Fibroblast of skin of left quadriceps (primary cell): ENCODE results near the gene OMP.

ENCODE experiments used
- DNase-seq, 2 experiments: peaks; one replicate each; pipeline ENCODE4 v3.0.0-alpha.2; 2013; ENCODE audit warnings: low read depth in 2 of 2

The OMP gene

DNA sequence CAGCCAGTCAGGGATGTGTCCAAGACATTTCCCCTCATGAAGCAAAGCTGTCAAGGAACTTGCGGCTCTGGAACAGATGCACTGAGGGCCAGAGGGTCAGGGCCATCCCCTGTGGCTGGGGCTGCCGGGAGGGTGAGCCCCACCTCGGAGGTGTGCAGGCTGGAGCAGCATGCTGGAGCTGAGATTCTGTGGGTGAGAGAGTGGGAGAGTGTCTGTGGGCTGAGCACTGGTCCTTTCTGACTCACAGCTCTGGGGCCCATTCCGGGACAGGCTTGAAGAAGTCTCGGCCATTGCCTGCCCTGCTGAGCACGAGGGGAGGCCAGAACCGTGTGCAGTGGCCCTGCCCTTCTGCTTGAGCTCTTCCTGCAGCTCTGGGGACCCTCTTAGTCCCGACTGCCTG, 2.1 kb downstream of the OMP start:
- DNase-seq: no peak

- no peak for DNase-seq
Observed at GRCh38 chr11:77106321-77106720, 3.7 kb downstream of the OMP start.

- no peak for DNase-seq
Observed at GRCh38 chr11:77106759-77107158, 4.1 kb downstream of the OMP start.

DNA sequence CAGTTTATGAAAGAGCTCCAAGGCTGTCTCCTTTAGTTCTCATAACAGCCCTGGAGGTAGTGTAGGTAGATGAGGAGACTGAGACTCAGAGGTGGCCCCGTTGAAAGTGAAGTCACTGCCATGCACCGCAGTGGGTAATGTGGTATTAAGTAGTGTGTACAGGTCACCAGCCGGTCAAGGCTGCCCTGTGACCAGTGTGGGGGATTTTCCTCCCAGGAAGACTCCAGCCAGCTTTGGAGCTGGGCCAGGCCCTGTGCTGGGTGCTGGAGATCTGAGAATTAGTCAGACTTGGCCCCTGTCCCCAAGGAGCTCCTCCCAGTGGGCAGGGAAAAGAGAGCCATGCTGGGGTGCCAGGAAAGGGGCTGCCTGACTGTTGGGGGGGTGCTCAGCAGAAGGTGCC, 5.3 kb downstream of the OMP start:
- no peak for DNase-seq

DNA sequence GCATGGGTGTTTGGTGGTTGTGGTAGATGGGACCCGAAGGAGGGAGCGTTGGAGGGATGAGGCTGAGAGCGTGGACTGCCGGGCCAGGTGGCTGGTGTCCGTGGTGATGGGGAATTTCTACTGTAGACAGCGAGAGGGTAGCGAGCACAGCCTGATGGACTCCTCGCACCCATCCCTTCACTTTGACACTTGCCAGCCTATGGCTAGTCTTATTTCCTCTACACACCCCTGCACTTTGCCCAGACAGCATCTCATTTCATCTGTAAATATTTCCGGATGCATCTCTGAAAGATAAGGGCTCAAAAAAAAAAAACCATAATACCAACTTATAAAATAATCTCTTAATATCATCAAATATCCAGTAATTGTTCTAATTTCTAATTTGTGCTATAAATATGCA, 5.8 kb downstream of the OMP start:
- DNase-seq: no peak

DNA sequence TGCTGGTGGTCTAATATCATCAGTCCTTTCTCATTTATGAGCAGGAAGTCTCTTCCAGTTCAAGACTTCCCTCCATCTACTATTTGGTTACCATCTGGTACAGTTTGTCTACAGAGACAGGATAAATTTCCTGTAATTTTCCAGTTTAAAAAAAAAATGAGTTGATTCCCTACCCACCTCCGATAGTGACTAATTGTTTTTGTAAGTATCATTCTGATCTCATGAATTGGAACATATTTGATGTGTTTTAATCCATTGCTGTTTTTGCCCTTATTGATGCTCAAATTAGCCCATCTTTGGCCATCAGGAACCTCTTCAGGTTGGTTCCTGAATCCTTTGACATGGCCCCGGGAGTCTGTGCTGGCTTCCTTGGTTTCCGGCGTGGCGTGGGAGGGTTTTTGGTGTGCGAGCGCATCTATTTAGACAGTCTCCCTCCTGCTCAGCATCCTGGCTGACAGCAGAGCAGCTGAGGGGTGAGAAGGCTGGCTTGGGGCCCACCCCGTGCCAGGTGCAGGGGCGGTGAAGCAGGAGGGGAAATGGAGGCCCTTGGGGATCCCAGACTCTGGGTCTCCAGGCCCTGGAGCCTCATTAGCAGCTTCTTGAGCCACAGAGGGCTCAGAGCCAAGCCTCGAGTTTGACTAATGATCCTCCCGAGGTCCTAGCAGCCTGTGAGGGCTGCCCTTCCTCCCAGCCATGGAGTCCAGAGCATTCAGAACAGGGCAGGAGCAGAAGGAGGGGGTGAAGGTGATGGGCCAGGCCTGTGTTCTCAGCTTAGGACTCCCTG, 6.8 kb downstream of the OMP start:
- DNase-seq: no peak

DNA sequence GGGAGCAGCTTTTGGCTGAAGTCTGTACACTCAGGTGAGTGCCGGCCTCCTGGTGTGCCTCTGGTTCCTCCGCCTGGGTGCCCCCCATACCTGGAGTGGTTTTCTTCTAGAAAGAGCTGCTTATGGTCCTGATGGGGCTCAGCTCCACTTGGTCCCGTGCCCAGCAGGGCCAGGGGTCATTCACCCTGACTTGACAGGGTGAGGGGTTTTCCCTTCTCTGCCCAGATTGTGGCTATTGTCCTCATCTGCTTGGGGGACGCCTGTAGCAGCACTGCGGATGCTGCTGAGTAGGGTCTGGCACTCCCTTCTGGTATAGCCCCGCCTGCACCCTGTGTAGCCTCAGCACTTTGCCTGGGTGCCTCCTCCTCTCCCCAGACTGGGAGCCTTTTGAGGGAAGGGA, 8.2 kb downstream of the OMP start:
- DNase-seq: no peak

DNA sequence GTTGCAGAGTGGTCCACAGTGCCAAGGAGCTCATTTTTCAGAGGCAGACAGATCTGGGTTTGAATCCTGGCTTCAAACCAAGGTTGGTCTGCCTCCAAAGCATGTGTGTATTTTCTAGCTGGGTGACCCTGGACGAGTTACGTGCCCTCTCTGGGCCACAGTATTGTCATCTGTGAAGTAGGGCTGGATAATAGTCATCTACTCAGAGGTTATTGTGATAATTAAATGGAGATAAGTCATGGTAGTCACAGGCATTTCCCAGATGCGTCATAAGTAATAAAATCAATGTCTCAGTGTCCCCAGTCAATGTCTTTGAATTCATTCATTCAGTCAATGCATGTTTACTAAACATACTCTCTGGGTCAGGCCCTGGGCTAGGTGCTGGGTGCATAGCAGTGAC, 8.6 kb downstream of the OMP start:
- no peak for DNase-seq

- DNase-seq: no peak
Observed at GRCh38 chr11:77111946-77112345, 9.3 kb downstream of the OMP start.

- DNase-seq: no peak
Observed at GRCh38 chr11:77112641-77113381, 10.2 kb downstream of the OMP start.

DNA sequence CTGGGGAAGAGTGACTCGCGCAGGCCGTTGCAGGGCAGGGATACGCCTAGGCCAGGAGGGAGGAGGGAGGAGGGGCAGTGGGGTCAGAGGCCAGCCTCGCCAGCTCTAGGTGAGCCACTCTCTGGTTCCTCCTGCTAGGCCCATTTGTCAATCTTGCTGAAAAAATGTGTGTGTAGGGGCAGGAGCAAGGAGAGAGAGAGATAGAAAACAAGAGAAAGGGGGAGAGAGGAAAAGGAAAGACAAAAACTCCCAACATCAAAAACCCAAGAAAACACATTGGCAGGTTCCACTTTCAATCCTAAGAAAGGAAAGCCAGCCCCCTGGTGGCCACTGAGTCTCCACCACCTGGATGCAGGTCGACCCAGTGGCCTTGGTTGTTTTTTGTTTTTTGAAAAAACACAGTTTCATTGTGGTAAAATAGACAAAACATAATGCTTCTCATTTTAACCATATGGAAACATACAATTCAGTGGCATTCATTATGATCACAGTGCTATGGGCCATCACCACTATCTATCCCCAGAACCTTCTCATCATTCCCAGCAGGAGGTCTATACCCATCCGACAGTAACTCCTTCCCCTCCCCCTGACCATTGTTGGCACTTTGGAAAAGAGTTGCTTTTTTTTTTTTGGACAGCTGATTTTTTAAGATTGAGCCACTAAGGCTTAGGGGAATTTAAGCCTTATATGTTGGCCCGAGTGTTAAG, 10.9 kb downstream of the OMP start:
- no peak for DNase-seq

DNA sequence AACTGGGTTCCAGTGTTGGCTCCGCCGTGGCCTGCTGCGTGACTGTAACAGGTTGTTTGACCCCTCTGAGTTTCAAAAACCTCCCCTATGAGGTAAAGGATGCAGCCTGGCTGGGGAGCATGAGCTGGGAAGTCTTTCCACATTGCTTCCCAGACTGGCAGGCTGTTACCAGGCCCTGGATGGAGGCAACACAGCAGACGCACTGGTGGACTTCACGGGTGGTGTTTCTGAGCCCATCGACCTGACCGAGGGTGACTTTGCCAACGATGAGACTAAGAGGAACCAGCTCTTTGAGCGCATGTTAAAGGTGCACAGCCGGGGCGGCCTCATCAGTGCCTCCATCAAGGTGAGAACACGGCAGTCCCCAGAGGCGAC, 11.4 kb downstream of the OMP start:
- no peak for DNase-seq

DNA sequence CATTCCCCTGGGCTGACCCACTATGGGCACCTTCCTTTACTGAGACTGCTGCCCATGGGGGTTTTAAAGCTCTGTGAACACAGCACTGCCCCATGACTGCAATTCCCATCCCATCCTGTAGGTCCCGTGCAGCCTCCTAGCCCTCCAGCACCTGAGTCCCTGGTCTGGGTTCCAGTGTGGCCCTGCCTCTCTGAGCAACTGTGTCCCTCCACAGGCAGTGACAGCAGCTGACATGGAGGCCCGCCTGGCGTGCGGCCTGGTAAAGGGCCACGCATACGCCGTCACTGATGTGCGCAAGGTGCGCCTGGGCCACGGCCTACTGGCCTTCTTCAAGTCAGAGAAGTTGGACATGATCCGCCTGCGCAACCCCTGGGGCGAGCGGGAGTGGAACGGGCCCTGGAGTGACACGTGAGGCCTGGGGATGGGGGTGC, 12.6 kb downstream of the OMP start:
- no peak for DNase-seq

- DNase-seq: no peak
Observed at GRCh38 chr11:77115956-77116355, 13.3 kb downstream of the OMP start.

DNA sequence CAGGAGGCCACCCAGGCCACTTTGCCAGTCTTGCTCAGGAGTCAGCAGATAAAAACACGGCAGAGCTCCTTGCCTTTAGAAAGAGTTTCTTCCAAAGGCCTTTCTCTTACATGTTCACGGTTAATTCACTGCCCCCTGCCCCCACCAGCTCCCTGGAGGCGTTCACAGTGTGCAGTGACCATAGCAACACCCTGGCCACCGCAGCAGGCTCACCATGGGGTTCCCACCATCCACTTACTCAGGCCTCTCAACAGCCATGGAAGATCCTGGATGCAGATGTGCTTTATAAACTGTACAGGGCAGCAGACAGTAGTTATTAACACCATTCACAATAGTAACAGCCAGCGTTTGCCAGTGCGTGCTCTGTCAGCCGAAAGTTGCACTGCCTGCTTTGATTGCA, 14.9 kb downstream of the OMP start:
- DNase-seq: no peak

- no peak for DNase-seq
Observed at GRCh38 chr11:77118086-77118485, 15.4 kb downstream of the OMP start.

DNA sequence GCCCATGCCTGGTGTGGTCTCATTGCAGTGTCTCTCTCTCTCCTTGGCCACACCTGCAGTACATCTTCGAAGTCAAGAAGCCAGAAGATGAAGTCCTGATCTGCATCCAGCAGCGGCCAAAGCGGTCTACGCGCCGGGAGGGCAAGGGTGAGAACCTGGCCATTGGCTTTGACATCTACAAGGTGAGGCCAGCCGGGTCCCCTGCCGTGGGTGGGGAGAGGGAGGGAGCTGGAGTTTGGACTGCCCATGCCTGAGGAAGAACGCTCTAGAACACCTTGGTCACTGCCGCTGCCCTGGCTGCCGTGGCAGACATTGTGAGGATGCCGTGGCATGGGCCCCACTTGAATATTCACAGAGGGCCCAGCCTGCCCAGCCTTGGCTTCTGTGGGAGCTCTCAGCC, 16.3 kb downstream of the OMP start:
- DNase-seq: no peak

DNA sequence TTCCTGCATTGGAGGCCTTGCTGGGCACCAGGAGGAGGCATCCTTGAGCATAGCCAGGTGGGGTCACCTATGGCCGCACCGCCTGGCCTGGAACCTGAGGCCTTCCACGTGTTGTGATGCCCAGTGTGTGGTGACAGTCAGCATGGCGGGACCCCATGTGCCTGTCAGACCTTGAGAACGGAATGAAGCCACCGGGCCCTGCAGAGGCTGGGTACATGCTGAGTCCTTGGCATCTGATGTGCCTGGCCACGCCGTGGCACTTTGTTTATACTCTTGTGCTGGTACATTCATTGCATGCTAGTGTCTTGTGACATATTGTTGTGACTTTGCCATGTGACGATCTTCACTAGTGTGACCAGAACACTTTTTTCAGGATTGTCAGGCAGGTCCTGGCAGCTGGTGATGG, 16.9 kb downstream of the OMP start:
- no peak for DNase-seq

GRCh38 chr11:77120571-77120970, 17.9 kb downstream of the OMP start:
- no peak for DNase-seq

DNA sequence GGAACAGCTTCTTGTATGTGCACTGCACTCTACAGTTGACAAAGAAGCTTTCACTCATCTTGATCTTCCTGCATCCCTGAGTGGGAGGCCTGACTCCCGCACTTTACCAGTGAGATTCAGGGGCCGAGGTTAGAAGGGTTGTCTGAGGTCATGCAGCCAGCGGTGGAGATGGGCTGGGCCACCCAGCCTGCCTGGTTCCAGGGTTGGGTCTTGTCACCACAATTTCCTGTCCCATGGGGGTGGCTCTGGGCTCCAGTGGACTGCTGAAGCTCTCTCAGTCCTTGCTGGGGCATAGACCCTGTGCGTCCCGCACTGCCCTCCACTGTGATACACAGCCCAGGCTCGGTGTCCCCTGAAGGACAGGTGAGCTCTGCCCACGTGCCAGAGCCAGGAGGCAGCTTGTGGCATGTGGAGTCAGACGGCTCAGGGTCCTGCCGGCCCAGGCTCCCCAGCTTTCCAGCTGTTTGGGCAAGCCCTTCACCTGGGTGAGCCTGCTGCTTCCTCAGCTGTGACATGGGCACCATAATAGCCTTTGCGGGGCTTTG, 18.5 kb downstream of the OMP start:
- DNase-seq: no peak

DNA sequence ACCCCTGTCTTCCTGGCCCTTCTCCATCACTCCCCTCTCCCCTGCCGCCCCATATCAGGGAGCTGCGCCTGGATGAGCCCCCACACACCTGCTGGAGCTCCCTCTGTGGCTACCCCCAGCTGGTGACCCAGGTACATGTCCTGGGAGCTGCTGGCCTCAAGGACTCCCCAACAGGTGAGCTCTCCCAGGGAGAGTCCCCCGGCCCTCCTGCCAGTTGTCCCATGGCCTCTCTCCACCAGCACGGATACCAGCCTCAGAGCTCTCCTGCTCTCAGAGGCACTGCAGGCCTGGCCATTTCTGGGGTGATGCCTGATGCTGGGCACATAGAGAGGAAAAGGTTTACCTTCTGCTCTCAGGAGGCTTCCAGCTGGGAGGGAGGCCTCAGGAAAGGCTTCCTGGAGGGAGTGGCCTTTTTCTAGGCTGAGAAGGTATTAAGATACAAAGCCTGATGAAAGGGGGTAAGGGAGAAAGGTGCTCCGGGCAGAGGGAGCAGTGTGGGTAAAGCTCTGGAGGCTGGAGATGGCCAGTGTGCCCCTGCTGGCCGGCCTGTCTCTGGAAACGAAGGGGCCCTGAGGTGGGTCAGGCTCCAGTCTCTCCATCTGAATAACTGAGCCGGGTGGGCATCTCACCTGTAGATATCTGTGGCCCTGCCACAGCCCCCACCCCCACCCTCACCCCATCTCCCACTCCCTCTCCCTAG, 19.4 kb downstream of the OMP start:
- no peak for DNase-seq
